BE2C (cell line): ENCODE measurements around the gene PAQR7.

Source experiments
- DNase-seq: peaks from one replicate; pipeline ENCODE4 v3.0.0-alpha.2; 2020
- H3K27me3 ChIP-seq: fragments of 250-450 bp; sonication (Bioruptor Pico); 2 replicates; pipeline ENCODE4 v1.5.1; 2020; ENCODE audit warnings: mild to moderate bottlenecking
- H3K36me3 ChIP-seq: fragments of 250-450 bp; sonication (Bioruptor Pico); 2 replicates; pipeline ENCODE4 v1.5.1; 2020; ENCODE audit warnings: mild to moderate bottlenecking
- H3K4me1 ChIP-seq: fragments of 250-450 bp; sonication (Bioruptor Pico); 2 replicates; pipeline ENCODE4 v1.5.1; 2020
- H3K4me3 ChIP-seq: 2 replicates; pipeline ENCODE4 v1.5.1; 2011; ENCODE audit warnings: low read depth, low read length
- H3K9me3 ChIP-seq: fragments of 250-450 bp; sonication (Bioruptor Pico); 2 replicates; pipeline ENCODE4 v1.5.1; 2020
- CTCF ChIP-seq: IDR thresholded peaks from 2 replicates; pipeline ENCODE4 v1.5.1; 2012; ENCODE audit warnings: mild to moderate bottlenecking, low read depth, low read length

The PAQR7 gene

GRCh38 chr1:25897754-25898153 is 22.2 kb upstream of the PAQR7 start:
- Histone ChIP-seq H3K4me1 (peaks cover 5% of the 10 kb centered on the region), H3K36me3 (peaks cover 45% of the 10 kb centered on the region)

GRCh38 chr1:25896266-25896665 is 20.8 kb upstream of the PAQR7 start:
- Histone ChIP-seq H3K9me3 (no peaks in the 10 kb centered on the region), H3K36me3 (peaks cover 30% of the 10 kb centered on the region), H3K4me1 (peaks cover 5% of the 10 kb centered on the region), H3K4me3 (no peak overlapping the region), H3K27me3 (no peaks in the 10 kb centered on the region)
- DNase-seq = no peak
- no peak for TF ChIP-seq CTCF

More at GRCh38 chr1:25897754-25898153, 22.2 kb upstream of the PAQR7 start:
- DNase-seq = no peak
- H3K27me3 ChIP-seq = no peaks in the 10 kb centered on the region
- no peaks in the 10 kb centered on the region for H3K9me3 ChIP-seq
- H3K4me3 ChIP-seq = no peak overlapping the region
- TF ChIP-seq CTCF = no peak

DNA sequence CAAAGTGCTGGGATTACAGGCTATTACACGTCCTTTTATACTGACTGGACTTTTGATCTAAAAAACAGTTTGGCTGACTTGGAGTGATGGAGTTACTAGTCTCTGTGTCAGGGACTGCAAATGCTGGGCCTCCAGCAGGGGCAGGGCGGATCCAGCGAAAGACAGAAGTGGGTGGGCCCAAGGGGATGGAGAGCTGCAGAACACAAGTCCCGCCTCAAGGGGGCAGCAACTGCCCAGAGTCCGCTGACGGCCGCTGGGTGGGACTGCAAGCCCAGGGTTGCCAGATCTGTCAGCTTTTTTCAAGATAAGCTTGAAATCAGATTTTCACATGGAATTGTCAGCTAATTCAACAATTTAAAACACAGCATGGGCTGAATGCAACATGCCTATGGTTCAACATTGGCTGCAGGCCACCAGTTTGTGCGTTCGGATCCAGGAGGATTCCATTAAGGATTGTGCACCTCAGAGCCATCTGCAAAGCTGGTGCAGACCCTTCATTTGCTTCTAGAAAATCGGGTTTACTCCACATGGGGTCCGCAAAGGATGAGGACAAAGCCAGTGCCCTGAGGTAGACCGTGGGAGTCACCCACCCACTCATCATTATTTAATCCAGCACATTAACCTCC is 20.0 kb upstream of the PAQR7 start:
- DNase-seq = peak; percentile 83
- Histone ChIP-seq H3K36me3 (peaks cover 23% of the 10 kb centered on the region), H3K4me3 (no peak overlapping the region), H3K9me3 (no peaks in the 10 kb centered on the region), H3K4me1 (peaks cover 5% of the 10 kb centered on the region), H3K27me3 (no peaks in the 10 kb centered on the region)
- peak; percentile 88 for TF ChIP-seq CTCF

- Histone ChIP-seq H3K9me3 (no peaks in the 10 kb centered on the region), H3K27me3 (no peaks in the 10 kb centered on the region), H3K4me1 (peaks cover 5% of the 10 kb centered on the region), H3K4me3 (no peak overlapping the region), H3K36me3 (no peaks in the 10 kb centered on the region; the same call in none of the 2 replicates)
- TF ChIP-seq CTCF = no peak
- no peak for DNase-seq
These were observed 17.6 kb upstream of the PAQR7 start for GRCh38 chr1:25893116-25893515.

- Histone ChIP-seq H3K4me1 (peaks cover 5% of the 10 kb centered on the region), H3K36me3 (no peaks in the 10 kb centered on the region; the same call in 1 of the 2 replicates), H3K27me3 (no peaks in the 10 kb centered on the region), H3K4me3 (no peak overlapping the region), H3K9me3 (no peaks in the 10 kb centered on the region)
- no peak for DNase-seq
- TF ChIP-seq CTCF = no peak
These were observed 16.1 kb upstream of the PAQR7 start for GRCh38 chr1:25891606-25892005.

- Histone ChIP-seq H3K4me3 (no peak overlapping the region), H3K27me3 (no peaks in the 10 kb centered on the region), H3K36me3 (no peaks in the 10 kb centered on the region), H3K4me1 (no peaks in the 10 kb centered on the region), H3K9me3 (no peaks in the 10 kb centered on the region)
- TF ChIP-seq CTCF = no peak
- no peak for DNase-seq
These were observed 14.9 kb upstream of the PAQR7 start for GRCh38 chr1:25890239-25891034.
